CD14-positive monocyte (primary cell): ENCODE data around the gene SCYGR1. TPM values are rescaled to one million over a fixed set of nuclear protein-coding genes. Genes with fewer than 3 reads are reported as not detected.

Experiments used
- DNase-seq, 3 donors: peaks; one replicate each; pipeline ENCODE4 v3.0.0-alpha.2; 2011 to 2022
- H2AFZ ChIP-seq: 2 replicates; pipeline ENCODE4 v1.6.0; 2012; ENCODE audit warnings: mild to moderate bottlenecking, low read depth, low read length, inconsistent platforms; ENCODE audit not compliant: insufficient read depth, poor library complexity, severe bottlenecking
- H3K27ac ChIP-seq, 2 donors: 1 replicate in 1 of 2; 2 replicates in 1 of 2; pipeline ENCODE4 v1.5.1; 2012 to 2013; ENCODE audit warnings: low read length in 2 of 2, control low read depth in 1 of 2, inconsistent platforms in 1 of 2, low read depth in 1 of 2, mild to moderate bottlenecking in 1 of 2
- H3K27me3 ChIP-seq, 2 donors: one replicate each; pipeline versions ENCODE4 v1.6.0 to v1.6.1; 2011 to 2013; ENCODE audit warnings: low read length in 2 of 2; ENCODE audit not compliant: control insufficient read depth in 2 of 2, insufficient read depth in 2 of 2
- H3K36me3 ChIP-seq, 2 donors: replicated peaks in 1 of 2; 1 replicate in 1 of 2; 2 replicates in 1 of 2; pipeline versions ENCODE4 v1.5.1 to v1.6.1; 2012 to 2013; ENCODE audit warnings: low read length in 2 of 2, control low read depth in 1 of 2, inconsistent platforms in 1 of 2, mild to moderate bottlenecking in 1 of 2; ENCODE audit not compliant: insufficient read depth in 2 of 2, control insufficient read depth in 1 of 2
- H3K4me1 ChIP-seq, 2 donors: 1 replicate in 1 of 2; 2 replicates in 1 of 2; pipeline versions ENCODE4 v1.5.1 to v1.6.1; 2012 to 2013; ENCODE audit warnings: low read length in 2 of 2, control low read depth in 1 of 2, inconsistent platforms in 1 of 2, mild to moderate bottlenecking in 1 of 2, moderate library complexity in 1 of 2; ENCODE audit not compliant: insufficient read depth in 2 of 2, control insufficient read depth in 1 of 2
- H3K4me2 ChIP-seq: replicated peaks from 2 replicates; pipeline ENCODE3; 2012; ENCODE audit warnings: low read length, moderate library complexity, mild to moderate bottlenecking; ENCODE audit not compliant: poor library complexity, severe bottlenecking; ENCODE audit errors: extremely low read depth
- H3K4me3 ChIP-seq, 3 experiments: fragments of 200-600 bp in 1 of 3; sonication (generic) in 1 of 3; replicated peaks in 1 of 3; 1 replicate in 2 of 3; 2 replicates in 1 of 3; pipeline ENCODE4 v1.5.1; 2011 to 2013; ENCODE audit warnings: low read length in 3 of 3, mild to moderate bottlenecking in 3 of 3, control low read depth in 2 of 3, low read depth in 2 of 3, inconsistent platforms in 1 of 3, moderate library complexity in 1 of 3
- H3K79me2 ChIP-seq: 2 replicates; pipeline ENCODE4 v1.6.0; 2012; ENCODE audit warnings: mild to moderate bottlenecking, control low read depth, inconsistent platforms, low read length, moderate library complexity; ENCODE audit not compliant: insufficient read depth
- H3K9ac ChIP-seq: 2 replicates; pipeline ENCODE4 v1.6.0; 2017; ENCODE audit warnings: low read length, mild to moderate bottlenecking; ENCODE audit not compliant: insufficient read depth, poor library complexity, severe bottlenecking
- H3K9me3 ChIP-seq, 2 donors: replicated peaks in 1 of 2; 1 replicate in 1 of 2; 2 replicates in 1 of 2; pipeline versions ENCODE4 v1.5.1 to v1.6.1; 2012 to 2013; ENCODE audit warnings: low read length in 2 of 2, control low read depth in 1 of 2; ENCODE audit not compliant: control insufficient read depth in 1 of 2, insufficient read depth in 1 of 2
- H4K20me1 ChIP-seq: 2 replicates; pipeline ENCODE4 v1.6.0; 2012; ENCODE audit warnings: mild to moderate bottlenecking, low read length, control low read depth, moderate library complexity; ENCODE audit not compliant: insufficient read depth
- H3K27ac Mint-ChIP-seq, 7 donors: one replicate each; pipeline ENCODE4 v1.8.0; 2020; ENCODE audit warnings: mild to moderate bottlenecking in 7 of 7, mixed read lengths in 7 of 7, moderate library complexity in 6 of 7, inconsistent platforms in 2 of 7
- H3K27me3 Mint-ChIP-seq, 3 donors: one replicate each; pipeline ENCODE4 v1.8.0; 2021 to 2022; ENCODE audit warnings: low read depth in 3 of 3, mild to moderate bottlenecking in 3 of 3, mixed read lengths in 3 of 3, moderate library complexity in 3 of 3, inconsistent platforms in 1 of 3
- H3K36me3 Mint-ChIP-seq, 2 donors: one replicate each; pipeline ENCODE4 v1.8.0; 2020; ENCODE audit warnings: mixed read lengths in 2 of 2, inconsistent platforms in 1 of 2, mild to moderate bottlenecking in 1 of 2
- H3K4me1 Mint-ChIP-seq: one replicate; pipeline ENCODE4 v1.8.0; 2020; ENCODE audit warnings: mild to moderate bottlenecking, mixed read lengths
- H3K4me3 Mint-ChIP-seq, 2 donors: one replicate each; pipeline ENCODE4 v1.8.0; 2020; ENCODE audit warnings: mild to moderate bottlenecking in 2 of 2, mixed read lengths in 2 of 2, moderate library complexity in 1 of 2
- H3K9me3 Mint-ChIP-seq, 7 donors: one replicate each; pipeline ENCODE4 v1.8.0; 2020 to 2022; ENCODE audit warnings: mixed read lengths in 7 of 7, mild to moderate bottlenecking in 6 of 7, moderate library complexity in 6 of 7, inconsistent platforms in 2 of 7
- CTCF ChIP-seq: fragments of 200-600 bp; IDR thresholded peaks from one replicate; pipeline ENCODE4 v1.8.0; 2022; ENCODE audit warnings: antibody characterized with exemption, mild to moderate bottlenecking
- WGBS: methylation state at CpG from one replicate; pipeline ENCODE4 v1.1.5; 2013; ENCODE audit warnings: missing lambda C conversion rate; ENCODE audit not compliant: insufficient coverage; 5-methylcytosine and 5-hydroxymethylcytosine counted together
- intact Hi-C, 2 donors: fragments of 100-400 bp; cut with micrococcal nuclease; formaldehyde crosslinking; loops; one replicate each; pipeline versions ENCODE4 v1.15.0 to v1.15.1; 2023
- polyA plus RNA-seq, 3 donors: library from polyadenylated mRNA; depleted of rRNA in 1 of 3; unstranded in 2 of 3; stranded (reverse) in 1 of 3; fragments of 300-500 nt in 2 of 3; fragments of >200 nt in 1 of 3; fragmentation: Illumina TruSeq in 2 of 3; gene quantifications; 1 replicate in 2 of 3; 2 replicates in 1 of 3; pipeline ENCODE4 v1.2.3, GENCODE V29; 2012 to 2021

Gene SCYGR1
- polyA plus RNA-seq, 3 donors, result not detected

DNA sequence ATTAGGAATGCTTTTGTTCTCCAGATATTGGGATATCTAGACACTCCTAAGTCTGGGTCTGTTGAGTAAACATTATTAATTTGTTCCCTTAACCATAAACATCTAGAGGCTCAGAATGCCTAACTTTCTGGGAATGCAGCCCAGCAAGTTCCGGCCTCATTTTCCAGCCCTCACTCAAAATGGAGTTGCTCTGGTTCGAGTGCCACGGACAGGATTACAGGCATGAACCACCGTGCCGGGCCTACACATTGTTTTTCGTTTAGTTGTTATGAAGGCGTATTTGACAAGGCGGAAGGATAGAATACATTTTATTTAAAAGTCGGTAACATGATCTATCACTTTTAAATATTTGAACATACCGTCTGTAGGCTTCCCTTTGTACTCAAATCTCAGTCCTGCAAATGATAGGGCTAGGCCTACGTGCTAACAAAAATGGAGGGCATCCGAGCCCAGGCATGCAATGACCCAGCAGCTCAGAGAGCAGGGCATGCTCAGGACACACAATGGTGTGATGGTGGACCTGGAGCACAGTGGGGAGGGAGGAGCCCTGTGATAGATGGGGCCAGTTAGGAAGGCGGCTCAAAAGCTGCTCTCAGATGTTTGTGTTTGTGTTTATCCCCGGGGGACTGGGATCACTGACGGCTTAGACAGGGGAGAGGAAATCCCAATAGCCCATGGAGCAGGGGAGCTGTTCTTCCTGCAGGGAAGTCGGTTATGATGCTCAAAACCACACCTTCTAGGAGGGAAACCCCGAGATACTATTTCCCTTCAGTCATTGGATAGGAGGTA lies 2.9 kb upstream of the SCYGR1 start:
- Histone ChIP-seq H3K9me3 (no peaks in the 10 kb centered on the region), H3K4me3 (no peak overlapping the region), H3K27ac (no peak overlapping the region), H3K27me3 (no peaks in the 10 kb centered on the region), H3K36me3 (no peaks in the 10 kb centered on the region), H2AFZ (no peak overlapping the region), H3K4me2 (no peak overlapping the region), H3K79me2 (no peaks in the 10 kb centered on the region), H3K4me1 (peaks cover 14 to 19% of the 10 kb centered on the region in 2 donors), H4K20me1 (no peaks in the 10 kb centered on the region), H3K9ac (no peak overlapping the region)
- Mint-ChIP-seq H3K4me1 (peaks cover 37% of the 10 kb centered on the region), H3K9me3 (peaks cover 0 to 2% (median 0%) of the 10 kb centered on the region in 7 donors), H3K4me3 (no peak overlapping the region), H3K36me3 (peaks cover 0 to 2% of the 10 kb centered on the region in 2 donors), H3K27ac (no peak overlapping the region), H3K27me3 (peaks cover 2 to 7% (median 3%) of the 10 kb centered on the region in 3 donors)
- intact Hi-C loops, result no loop called here
- DNase-seq, result no peak
- no peak for TF ChIP-seq CTCF
- WGBS, result 92% methylated on average over 9 of the region's 17 CpGs

DNA sequence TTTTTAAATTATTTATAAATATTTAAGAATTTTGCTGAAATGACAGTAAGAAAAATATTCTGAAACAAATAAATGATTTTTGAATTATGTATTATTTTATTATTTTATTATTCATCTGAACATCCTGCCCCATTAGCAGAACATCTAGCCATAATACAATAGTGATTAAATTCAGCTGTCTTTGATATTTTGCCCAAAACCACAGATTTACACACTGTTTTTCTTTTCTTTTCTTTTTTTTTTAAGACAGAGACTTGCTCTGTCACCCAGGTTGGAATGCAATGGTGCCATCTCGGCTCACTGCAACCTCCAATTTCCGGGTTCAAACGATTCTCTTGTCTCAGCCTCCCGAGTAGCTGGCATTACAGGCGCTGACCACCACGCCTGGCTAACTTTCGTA lies 1.9 kb upstream of the SCYGR1 start:
- Histone ChIP-seq H3K27ac (no peak overlapping the region), H3K27me3 (no peaks in the 10 kb centered on the region), H3K79me2 (no peaks in the 10 kb centered on the region), H3K4me1 (peaks cover 23 to 24% of the 10 kb centered on the region in 2 donors), H3K9me3 (no peaks in the 10 kb centered on the region), H3K9ac (no peak overlapping the region), H4K20me1 (no peaks in the 10 kb centered on the region), H3K36me3 (no peaks in the 10 kb centered on the region), H2AFZ (no peak overlapping the region), H3K4me2 (no peak overlapping the region), H3K4me3 (no peak overlapping the region)
- no peak for TF ChIP-seq CTCF
- H3K9me3 Mint-ChIP-seq, result peaks cover 0 to 2% (median 0%) of the 10 kb centered on the region in 7 donors
- H3K27me3 Mint-ChIP-seq, result peaks cover 2 to 7% (median 3%) of the 10 kb centered on the region in 3 donors
- H3K4me1 Mint-ChIP-seq, result peaks cover 37% of the 10 kb centered on the region
- peaks cover 0 to 2% of the 10 kb centered on the region in 2 donors for H3K36me3 Mint-ChIP-seq
- H3K4me3 Mint-ChIP-seq, result no peak overlapping the region
- 100% methylated on average over 7 of the region's 7 CpGs for WGBS
- intact Hi-C loops, result no loop called here
- no peak for DNase-seq
- peak overlapping the region in 2 of 7 donors; percentile 61 to 71 for H3K27ac Mint-ChIP-seq
